Measurements from ENCODE around the gene NRXN3.

The NRXN3 gene

GRCh38 chr14:79598339-79598738 is 1428.2 kb downstream of the NRXN3 start:
- no peak for DNase-seq

DNA sequence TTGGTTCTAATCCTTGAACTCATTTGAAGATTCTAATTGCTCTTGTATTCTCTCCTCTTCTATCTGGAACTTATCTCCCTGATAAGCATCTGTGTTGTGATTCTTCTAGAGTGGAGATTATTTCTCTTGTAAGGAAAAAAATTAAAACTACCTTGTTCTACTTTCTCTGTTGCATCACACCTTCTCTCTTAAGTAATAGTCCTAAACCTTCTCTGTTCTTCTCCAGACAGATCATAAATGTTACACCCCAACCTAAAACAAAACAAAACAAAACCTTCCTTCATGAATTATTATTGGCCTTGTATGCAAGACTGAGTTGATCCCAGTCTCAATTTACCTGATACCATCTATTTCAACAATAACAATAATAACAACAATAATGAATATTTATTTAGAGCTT is 1429.1 kb downstream of the NRXN3 start:
- no peak for DNase-seq

DNA sequence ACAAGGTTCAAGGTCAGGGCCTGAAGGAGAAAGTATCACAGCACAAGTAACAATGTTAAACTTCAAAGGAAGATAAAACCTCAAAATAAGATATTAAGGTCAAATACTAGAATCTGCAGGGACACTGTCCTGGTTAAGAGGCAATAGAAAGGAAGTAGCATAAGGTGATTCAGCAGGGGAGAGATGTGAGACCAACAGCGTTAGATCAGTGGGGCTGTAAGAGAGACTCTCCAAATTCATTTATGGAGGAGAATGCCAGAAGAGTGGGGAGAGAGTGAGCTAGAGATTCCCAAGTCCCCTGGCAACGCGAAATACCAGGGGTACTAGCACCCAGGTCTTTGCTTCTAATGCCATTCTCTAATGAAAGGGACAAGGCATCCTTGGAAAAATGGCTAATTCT is 1430.2 kb downstream of the NRXN3 start:
- DNase-seq: no peak

DNA sequence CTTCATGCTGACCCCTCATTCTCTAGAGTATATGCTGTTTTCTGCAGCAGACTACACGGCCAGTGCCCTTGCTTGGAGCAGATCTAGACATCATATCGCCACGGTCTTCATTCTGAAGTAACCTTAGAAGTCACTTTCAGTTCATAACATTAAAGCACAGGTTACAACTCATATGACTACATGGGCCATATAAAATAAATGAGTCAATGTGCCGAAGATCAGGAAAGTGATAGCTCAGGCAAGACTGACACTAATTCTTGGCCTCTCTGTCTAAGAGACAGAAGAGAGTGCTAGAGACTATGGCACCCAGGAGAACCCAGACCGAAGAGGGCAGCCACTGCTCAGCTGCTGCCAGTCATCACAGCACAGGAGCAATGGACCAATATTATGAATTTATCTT is 1431.4 kb downstream of the NRXN3 start:
- no peak for DNase-seq

- no peak for DNase-seq
Measured at GRCh38 chr14:79602045-79602444, 1431.9 kb downstream of the NRXN3 start.

GRCh38 chr14:79602742-79603141 is 1432.6 kb downstream of the NRXN3 start:
- no peak for DNase-seq

DNA sequence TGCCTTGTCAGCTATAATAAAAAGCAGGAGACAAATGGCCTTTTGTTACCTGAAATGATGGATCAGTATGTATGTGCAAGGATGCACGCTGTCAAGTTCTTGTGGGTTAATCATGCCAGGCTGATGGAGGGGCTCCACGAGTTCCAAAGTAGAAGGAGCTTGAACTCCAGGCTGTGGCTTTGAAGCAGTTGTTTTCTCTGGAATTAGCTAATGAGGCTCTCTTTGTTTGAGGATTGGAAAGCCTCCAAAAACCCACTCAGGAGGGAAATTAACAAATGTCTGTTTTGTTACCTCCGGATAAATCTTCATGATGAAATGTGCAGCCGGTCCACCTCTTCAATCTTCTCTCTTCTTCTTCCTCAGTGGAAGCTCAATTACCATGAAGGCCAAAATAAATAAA is 1435.7 kb downstream of the NRXN3 start:
- peak in 3 of 51 donors; percentile 5 to 17 (median 13) for DNase-seq

- DNase-seq: no peak
Measured at GRCh38 chr14:79608446-79608845, 1438.3 kb downstream of the NRXN3 start.

- DNase-seq: no peak
Measured at GRCh38 chr14:79613625-79614024, 1443.5 kb downstream of the NRXN3 start.

GRCh38 chr14:79614448-79614847 is 1444.3 kb downstream of the NRXN3 start:
- peak in 3 of 51 donors; percentile 0 to 6 (median 1) for DNase-seq

DNA sequence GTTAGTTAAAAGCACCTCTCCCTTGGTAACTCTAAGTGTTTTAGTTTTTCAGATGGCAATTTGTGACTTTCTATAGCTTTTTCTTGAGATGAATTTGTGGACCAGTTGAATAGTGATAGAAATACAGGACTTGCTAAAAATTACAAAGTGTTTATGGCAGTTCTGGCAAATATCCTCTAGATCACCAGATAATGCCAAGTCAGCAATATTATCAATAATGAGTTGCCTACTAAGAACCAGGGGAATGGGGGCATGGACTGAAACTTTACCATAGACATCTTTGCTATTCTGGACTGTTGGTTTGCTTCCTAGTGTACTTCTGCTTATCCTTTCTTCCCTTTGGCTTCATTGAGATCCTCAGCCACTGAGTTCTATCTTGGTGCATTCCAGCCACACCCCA is 1456.9 kb downstream of the NRXN3 start:
- no peak for DNase-seq

GRCh38 chr14:79629411-79630287 is 1459.5 kb downstream of the NRXN3 start:
- DNase-seq: no peak

DNA sequence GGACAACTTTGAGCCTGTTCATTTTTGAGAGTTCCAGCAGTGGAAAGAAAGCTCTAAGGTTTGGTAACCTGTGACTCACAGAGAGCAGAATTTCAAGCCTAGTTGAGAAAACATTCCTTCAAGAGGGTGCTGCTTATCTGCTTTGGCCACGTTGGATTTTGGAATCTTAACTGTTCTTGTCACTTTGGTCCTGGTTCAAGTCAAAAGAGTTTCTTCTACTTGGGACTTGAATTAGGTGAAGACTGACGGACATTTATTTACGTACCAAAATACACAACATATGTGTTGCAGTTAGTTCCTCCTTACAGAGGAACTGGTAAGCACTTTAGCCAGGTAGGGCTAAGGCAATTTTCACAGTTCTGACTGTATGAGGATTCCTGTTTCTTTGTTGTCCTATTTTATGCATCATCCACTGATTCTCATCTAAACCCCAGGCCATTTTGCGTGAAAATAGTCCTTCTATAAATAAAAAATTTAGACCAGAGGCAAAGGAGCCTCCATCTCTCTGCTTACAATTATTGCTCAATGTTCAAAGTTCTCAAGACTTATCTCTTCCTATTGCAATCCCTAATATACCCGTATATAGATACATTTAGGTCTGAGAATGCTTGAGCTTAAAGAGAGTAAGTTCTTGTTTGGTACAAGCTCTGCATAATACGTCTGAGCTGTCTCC is 1460.3 kb downstream of the NRXN3 start:
- no peak for DNase-seq

DNA sequence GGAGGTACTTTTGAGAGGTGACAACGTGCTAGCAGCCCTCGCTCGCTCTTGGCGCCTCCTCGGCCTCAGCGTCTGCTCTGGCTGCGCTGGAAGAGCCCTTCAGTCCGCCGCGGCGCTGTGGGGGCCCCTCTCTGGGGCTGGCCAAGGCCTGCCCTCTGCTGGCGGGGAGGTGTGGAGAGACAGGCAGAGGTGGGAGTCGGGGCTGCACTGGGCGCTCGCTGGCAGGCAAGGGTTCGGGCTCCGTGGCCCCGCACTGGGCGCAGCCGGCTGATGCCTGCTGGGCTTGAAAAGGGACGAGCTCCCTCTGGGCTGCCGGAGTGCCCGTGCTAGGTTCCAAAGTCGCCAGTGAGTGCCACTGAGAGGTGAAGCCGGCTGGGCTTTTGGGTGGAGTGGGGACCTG is 1461.1 kb downstream of the NRXN3 start:
- DNase-seq: no peak

DNA sequence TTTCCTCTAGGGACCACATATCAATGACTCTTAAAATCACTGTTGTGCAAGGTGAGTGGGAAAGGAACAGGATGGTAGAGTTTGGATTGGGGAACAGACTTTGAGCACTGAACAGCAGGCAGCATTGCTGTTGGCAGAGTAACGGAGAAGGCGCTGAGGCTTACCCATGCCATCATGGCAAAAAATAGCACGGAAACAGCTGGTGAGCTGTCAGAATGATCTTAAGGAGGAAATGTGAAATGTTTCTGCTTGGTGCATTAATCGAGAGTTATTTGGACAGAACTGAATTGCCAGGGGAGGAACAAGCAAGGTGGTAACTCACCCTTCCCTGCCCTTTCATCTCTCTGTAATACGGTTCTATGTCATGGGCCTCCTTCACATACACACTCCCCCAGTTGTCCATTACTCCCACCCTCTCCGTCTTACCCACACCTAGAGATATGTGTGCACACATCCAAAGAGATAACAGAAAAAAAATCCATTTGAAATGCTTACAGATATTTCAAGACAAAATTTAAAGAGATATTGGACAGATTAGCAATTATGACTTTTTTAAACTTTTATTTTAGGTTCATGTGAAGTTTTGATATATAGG is 1468.6 kb downstream of the NRXN3 start:
- DNase-seq: peak in 2 of 51 donors; percentile 1 to 23

DNA sequence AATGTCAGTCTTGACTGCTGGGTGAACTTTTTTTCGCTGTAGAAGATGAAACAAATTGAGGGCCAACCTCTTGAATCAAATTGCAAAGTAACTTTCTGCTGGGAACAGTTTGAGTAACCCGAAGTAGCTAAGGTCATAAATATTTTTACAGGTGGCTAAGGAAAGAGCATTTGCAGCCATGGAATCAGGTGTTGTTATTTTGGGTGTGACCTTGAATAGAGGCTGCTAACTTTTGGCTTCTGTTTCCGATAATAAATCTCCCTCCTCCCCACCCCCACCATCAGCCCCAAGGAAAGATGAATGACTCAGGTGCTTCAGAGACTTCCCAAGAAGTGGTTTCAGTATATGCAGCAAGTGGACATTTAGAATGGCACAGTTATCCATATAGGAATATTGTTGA is 1469.4 kb downstream of the NRXN3 start:
- no peak for DNase-seq

DNA sequence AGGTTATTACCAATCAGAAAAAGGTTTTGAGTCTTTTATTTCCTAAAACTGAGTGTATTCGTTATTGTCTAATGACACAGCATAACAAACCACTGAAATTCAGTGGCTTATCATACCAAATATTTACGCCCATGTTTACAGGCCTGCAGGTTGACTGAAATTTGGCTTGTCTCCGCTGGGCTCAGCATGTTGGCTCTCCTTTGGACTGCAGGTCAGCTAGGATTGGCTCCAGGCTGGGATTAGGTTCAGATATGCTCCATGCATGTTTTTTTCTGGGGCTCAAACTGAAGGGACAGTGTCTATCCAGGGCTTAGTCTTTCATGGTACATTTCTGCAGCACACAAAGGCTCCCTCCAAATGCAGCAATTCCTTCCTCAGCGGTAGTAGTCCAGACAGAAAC is 1471.2 kb downstream of the NRXN3 start:
- no peak for DNase-seq

DNA sequence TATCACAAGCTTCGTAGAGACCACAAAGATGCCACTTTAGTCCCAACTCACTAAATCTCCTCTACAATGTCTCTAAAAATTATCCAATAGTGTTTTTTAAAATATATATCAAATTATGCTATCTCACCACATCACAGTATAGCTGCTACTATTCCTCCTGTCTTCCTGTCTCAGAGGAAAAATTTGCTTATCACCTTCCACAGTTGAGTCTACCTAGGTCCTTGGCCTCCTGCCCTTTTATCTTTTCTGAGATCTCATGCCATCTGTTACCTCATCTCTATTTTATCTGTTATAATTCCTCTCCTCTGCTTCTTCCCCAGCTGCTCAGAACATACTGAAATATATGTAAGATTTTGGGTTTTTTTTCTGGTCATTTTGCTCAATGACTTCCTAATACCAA is 1473.0 kb downstream of the NRXN3 start:
- no peak for DNase-seq

DNA sequence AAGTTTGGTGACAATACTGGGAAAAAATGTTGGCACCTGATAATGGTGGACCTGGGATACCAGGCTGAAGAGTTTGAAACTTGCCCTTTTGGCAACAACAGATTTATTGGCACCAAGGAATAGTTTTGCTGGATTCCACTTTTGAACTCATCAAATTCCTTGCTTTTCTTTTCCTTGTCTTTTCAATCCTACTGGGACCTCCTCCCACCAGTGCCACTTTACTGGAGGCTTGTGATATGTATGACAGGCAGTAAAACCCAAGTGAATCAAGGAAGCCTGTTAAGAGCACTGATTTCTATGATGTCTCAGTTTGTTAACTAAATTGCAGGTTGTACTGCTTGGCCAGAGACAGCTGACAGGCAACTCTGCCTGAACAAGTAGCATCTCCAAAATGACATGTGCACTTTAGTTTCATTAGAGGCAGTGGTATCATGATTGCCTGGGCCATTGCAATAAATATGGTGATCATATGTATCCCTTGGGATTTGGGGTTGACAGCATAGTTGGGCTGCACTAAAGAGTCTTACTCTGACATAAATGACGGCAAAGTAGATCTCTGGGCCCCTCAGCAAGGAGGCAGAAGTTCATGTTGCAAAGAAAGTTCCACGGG is 1475.7 kb downstream of the NRXN3 start:
- no peak for DNase-seq

- no peak for DNase-seq
Measured at GRCh38 chr14:79649856-79650255, 1479.7 kb downstream of the NRXN3 start.

GRCh38 chr14:79652513-79653307 is 1482.5 kb downstream of the NRXN3 start:
- no peak for DNase-seq

All from hypothalamus (tissue), 51 donors.